Duodenal mucosa (tissue), 2 donors: ENCODE data around the gene FLNB.

ENCODE experiments used
- H3K27ac ChIP-seq: one replicate; pipeline ENCODE4 v1.7.0; 2013; ENCODE audit warnings: low read depth, low read length
- H3K27me3 ChIP-seq, 2 donors: one replicate each; pipeline ENCODE4 v1.7.0; 2013; ENCODE audit warnings: low read length in 2 of 2, control low read depth in 1 of 2; ENCODE audit not compliant: insufficient read depth in 2 of 2, control insufficient read depth in 1 of 2
- H3K36me3 ChIP-seq, 2 donors: one replicate each; pipeline ENCODE4 v1.7.0; 2013; ENCODE audit warnings: low read length in 2 of 2, control low read depth in 1 of 2; ENCODE audit not compliant: insufficient read depth in 2 of 2, control insufficient read depth in 1 of 2
- H3K4me1 ChIP-seq, 2 donors: one replicate each; pipeline ENCODE4 v1.7.0; 2013; ENCODE audit warnings: low read length in 2 of 2, control low read depth in 1 of 2; ENCODE audit not compliant: insufficient read depth in 2 of 2, control insufficient read depth in 1 of 2
- H3K4me3 ChIP-seq, 2 donors: one replicate each; pipeline ENCODE4 v1.7.0; 2013; ENCODE audit warnings: low read length in 2 of 2, low read depth in 1 of 2
- H3K9ac ChIP-seq, 2 donors: one replicate each; pipeline ENCODE4 v1.7.0; 2013; ENCODE audit warnings: low read length in 2 of 2, low read depth in 1 of 2
- H3K9me3 ChIP-seq, 2 donors: one replicate each; pipeline ENCODE4 v1.7.0; 2013; ENCODE audit warnings: low read length in 2 of 2, control low read depth in 1 of 2; ENCODE audit not compliant: control insufficient read depth in 1 of 2

Gene FLNB

GRCh38 chr3:57992452-57993213 is 15.6 kb upstream of the FLNB start:
- Histone ChIP-seq H3K27ac (no peak overlapping the region), H3K9me3 (no peaks in the 10 kb centered on the region), H3K4me1 (peaks cover 0 to 2% of the 10 kb centered on the region in 2 donors), H3K9ac (no peak overlapping the region), H3K36me3 (no peaks in the 10 kb centered on the region), H3K27me3 (no peaks in the 10 kb centered on the region), H3K4me3 (no peak overlapping the region)

- Histone ChIP-seq H3K36me3 (no peaks in the 10 kb centered on the region), H3K4me1 (peaks cover 17 to 18% of the 10 kb centered on the region in 2 donors), H3K9ac (peak overlapping the region; percentile 27 to 52), H3K9me3 (no peaks in the 10 kb centered on the region), H3K27me3 (no peaks in the 10 kb centered on the region), H3K27ac (no peak overlapping the region), H3K4me3 (peak overlapping the region in 1 of 2 donors; percentile 25)
These were observed 9.6 kb upstream of the FLNB start for GRCh38 chr3:57998366-57999283.

- no peaks in the 10 kb centered on the region for H3K9me3 ChIP-seq
- H3K4me3 ChIP-seq: no peak overlapping the region
- no peaks in the 10 kb centered on the region for H3K27me3 ChIP-seq
- no peak overlapping the region for H3K9ac ChIP-seq
- H3K4me1 ChIP-seq: peaks cover 17 to 18% of the 10 kb centered on the region in 2 donors
- H3K36me3 ChIP-seq: no peaks in the 10 kb centered on the region
- H3K27ac ChIP-seq: no peak overlapping the region
These were observed 8.7 kb upstream of the FLNB start for GRCh38 chr3:57999417-58000115.

GRCh38 chr3:58000306-58001085 is 7.7 kb upstream of the FLNB start:
- Histone ChIP-seq H3K4me3 (no peak overlapping the region), H3K27ac (no peak overlapping the region)

GRCh38 chr3:58001086-58001467 is 7.1 kb upstream of the FLNB start:
- Histone ChIP-seq H3K9ac (no peak overlapping the region), H3K27me3 (no peaks in the 10 kb centered on the region), H3K36me3 (no peaks in the 10 kb centered on the region), H3K9me3 (no peaks in the 10 kb centered on the region), H3K27ac (no peak overlapping the region), H3K4me1 (peaks cover 17 to 18% of the 10 kb centered on the region in 2 donors), H3K4me3 (no peak overlapping the region)

More at GRCh38 chr3:58000306-58001085, 7.7 kb upstream of the FLNB start:
- peaks cover 17 to 18% of the 10 kb centered on the region in 2 donors for H3K4me1 ChIP-seq
- H3K27me3 ChIP-seq: no peaks in the 10 kb centered on the region
- H3K36me3 ChIP-seq: no peaks in the 10 kb centered on the region
- H3K9ac ChIP-seq: no peak overlapping the region
- no peaks in the 10 kb centered on the region for H3K9me3 ChIP-seq

- H3K27me3 ChIP-seq: no peaks in the 10 kb centered on the region
- H3K4me1 ChIP-seq: peaks cover 17 to 18% of the 10 kb centered on the region in 2 donors
- no peak overlapping the region for H3K4me3 ChIP-seq
- H3K27ac ChIP-seq: no peak overlapping the region
- no peaks in the 10 kb centered on the region for H3K9me3 ChIP-seq
- H3K36me3 ChIP-seq: no peaks in the 10 kb centered on the region
- H3K9ac ChIP-seq: no peak overlapping the region
These were observed 6.2 kb upstream of the FLNB start for GRCh38 chr3:58001979-58002378.

GRCh38 chr3:58003093-58003492 is 5.1 kb upstream of the FLNB start:
- Histone ChIP-seq H3K9ac (no peak overlapping the region), H3K27me3 (no peaks in the 10 kb centered on the region), H3K27ac (no peak overlapping the region), H3K4me1 (peaks cover 15 to 18% of the 10 kb centered on the region in 2 donors), H3K36me3 (no peaks in the 10 kb centered on the region), H3K4me3 (no peak overlapping the region), H3K9me3 (no peaks in the 10 kb centered on the region)

- Histone ChIP-seq H3K36me3 (no peaks in the 10 kb centered on the region), H3K4me1 (peaks cover 5 to 10% of the 10 kb centered on the region in 2 donors), H3K27ac (no peak overlapping the region), H3K27me3 (no peaks in the 10 kb centered on the region), H3K9ac (no peak overlapping the region), H3K4me3 (no peak overlapping the region), H3K9me3 (no peaks in the 10 kb centered on the region)
These were observed 3.2 kb upstream of the FLNB start for GRCh38 chr3:58004973-58005372.

GRCh38 chr3:58005669-58006068 is 2.6 kb upstream of the FLNB start:
- Histone ChIP-seq H3K9me3 (no peaks in the 10 kb centered on the region), H3K4me3 (no peak overlapping the region), H3K27me3 (no peaks in the 10 kb centered on the region), H3K4me1 (peaks cover 7 to 15% of the 10 kb centered on the region in 2 donors), H3K27ac (no peak overlapping the region), H3K9ac (no peak overlapping the region), H3K36me3 (no peaks in the 10 kb centered on the region)
